NCI-H748 treated with DMSO at 0.1 percent for 48 hours (cell line): ENCODE results near the gene TRAF2.

Experiments used
- DNase-seq: peaks from one replicate; lab custom pipeline; 2025; lab: John Stamatoyannopoulos, UW

Gene TRAF2

DNA sequence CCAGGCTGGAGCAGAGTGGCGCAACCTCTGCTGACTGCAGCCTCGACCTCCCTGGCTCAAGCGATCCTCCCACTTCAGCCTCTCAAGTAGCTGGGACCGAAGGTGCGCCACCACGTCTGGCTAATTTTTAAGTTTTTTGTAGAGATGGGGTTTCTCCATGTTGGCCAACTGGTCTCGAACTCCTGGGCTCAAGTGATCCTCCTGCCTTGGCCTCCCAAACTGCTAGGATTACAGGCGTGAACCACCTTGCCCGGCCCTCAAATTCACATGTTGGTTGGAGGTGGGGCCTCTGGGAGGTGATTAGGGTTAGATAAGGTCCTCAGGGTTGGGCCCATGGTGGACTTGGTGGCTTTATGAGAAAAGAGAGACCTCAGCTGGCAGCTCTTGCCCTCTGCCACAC lies 75.8 kb downstream of the TRAF2 start:
- DNase-seq = no peak

DNA sequence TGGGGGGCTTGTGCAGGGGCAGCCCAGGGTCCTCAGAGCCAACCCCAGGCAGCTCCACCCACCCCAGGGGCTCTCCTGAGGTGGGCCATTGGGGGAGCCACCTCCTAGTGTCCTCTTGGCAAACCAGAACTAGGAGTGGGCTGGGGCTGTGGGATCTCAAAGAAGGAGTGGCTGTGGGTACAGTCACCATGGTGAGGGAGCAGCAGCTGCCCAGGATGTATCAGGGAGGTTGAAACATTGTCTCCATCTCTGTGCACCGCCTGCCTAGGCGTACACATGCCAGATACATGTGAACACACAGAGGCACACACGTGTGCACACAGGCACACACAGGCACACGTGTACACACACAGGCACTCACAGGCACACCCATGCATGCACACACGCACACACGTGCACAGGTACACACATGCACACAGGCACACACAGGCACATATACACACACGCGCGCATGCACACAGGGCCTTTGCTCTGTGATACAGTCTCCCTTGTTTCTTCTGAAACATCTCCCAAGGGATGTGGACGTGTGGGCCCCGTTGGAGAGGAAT lies 76.5 kb downstream of the TRAF2 start:
- no peak for DNase-seq

DNA sequence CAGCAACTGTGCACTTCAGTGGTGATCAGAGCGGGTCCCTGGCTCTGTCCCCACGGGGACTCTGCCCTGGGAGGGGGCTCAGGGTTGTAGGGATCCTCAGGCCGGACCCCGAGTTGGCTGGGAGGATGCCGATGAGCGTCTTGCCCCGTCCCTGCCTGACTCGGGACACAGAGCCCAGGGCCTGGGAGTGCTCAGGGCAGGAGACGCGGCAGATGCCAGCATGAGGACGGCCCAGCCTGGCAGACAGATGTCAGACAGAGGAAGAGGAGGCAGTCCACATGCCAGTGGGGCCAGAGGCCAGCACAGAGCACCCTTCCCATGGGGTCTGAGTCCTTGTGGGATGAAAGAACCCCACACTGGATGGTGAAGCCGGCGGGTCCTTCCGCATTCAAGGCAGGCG lies 77.0 kb downstream of the TRAF2 start:
- no peak for DNase-seq

DNA sequence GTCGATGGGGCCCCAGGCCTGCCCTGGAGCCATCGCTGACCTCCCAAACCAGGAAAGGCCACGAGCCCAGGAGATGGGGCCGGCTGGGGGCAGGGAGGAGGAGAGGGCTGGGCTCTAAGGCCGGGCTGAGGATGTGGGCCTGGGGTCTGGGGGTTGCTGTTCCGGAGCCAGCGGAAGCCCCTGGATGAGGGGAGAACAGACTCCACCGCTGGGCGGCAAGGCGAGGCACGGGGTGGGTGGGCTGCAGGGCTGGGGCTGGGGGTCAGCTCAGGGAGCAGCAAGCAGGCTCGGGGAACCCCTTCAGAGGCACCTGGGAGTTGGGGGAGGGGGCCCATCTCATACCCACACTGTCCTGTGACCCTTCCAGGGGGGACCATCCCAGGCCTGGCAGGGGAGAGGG lies 77.4 kb downstream of the TRAF2 start:
- DNase-seq = no peak

DNA sequence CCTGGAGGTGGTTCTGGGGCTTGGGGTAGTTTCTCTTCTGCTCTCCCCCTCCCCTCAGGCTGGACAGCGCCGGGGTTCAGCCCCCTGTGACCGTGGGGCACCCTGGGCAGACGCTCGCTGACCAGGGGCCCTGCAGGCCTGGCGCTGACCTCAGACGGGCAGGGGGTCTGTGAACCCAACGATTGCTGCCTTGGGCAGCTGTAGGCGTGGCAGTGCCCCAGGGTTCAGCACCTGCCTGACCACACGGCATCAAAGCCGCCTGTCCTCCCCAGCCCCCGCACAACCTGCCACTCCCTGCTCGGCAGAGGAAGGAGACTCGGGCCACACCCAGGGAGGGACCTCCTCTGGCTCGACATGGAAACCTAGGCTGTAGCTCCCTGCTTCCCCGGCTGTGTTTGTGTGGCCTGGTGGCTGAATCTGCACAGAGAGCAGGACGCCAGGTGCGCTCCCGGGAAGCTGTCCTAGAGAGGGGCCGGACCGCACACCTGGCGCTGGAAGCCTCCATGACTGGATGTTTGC lies 77.9 kb downstream of the TRAF2 start:
- DNase-seq = peak; percentile 10

DNA sequence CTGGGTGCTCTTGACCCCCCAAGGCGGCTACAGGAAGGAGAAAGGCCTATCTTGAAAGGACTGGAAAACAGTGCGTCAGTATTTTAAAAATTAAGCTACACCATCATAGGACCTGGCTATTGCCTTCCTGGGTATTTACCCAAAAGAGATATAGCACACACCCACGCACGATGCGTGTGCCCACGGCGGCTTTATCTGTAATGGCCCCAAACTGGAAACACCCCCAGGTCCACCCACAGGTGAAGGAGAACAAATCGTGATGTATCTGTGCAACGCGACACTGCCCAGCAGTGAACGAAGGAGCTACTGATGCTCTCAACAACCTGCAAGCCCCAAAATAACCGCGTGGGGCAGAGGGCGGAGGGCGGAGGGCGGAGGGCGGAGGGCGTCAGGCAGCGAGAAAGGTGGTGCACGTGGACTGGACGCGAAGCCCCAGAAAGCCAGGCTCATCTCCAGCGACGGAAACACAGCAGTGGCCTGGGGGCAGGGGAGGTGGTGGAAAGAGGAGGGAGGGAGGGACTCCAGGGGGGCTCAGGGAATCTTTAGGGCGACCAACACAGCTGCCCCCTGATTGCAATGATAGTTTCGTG lies 78.6 kb downstream of the TRAF2 start:
- no peak for DNase-seq

DNA sequence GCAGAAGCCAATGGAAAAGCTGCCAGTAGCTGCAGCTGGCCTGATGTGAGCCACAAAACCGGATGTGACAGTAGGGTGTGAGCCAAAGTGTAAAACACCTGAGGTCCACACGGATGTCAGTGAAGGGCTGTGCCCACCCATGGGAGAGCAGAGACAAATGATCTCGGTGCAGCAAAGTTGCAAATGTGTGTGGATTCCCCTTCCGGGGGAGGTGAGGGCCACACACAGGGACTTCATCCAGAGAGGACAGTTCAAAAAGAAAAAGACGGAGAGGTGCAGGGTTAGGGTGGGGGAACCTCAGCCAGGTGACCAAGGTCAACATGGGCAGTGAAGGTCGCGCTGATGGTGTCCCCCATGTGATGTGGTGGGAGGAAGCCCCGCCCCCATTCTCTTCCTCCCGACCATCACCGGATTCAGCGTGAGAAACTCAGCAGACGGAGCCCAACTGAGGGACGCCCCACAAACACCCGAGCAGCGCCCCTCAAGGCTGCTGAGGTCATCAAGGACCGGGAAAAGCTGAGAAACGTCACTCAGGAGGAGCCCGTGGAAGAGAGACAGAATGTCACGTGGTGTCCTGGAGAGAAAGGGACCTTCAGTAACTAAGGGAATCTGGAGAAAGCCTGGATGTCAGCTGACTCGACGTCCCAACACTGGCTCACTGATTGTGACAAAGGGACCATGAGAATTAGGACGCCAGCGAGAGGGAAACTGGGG lies 79.6 kb downstream of the TRAF2 start:
- no peak for DNase-seq

DNA sequence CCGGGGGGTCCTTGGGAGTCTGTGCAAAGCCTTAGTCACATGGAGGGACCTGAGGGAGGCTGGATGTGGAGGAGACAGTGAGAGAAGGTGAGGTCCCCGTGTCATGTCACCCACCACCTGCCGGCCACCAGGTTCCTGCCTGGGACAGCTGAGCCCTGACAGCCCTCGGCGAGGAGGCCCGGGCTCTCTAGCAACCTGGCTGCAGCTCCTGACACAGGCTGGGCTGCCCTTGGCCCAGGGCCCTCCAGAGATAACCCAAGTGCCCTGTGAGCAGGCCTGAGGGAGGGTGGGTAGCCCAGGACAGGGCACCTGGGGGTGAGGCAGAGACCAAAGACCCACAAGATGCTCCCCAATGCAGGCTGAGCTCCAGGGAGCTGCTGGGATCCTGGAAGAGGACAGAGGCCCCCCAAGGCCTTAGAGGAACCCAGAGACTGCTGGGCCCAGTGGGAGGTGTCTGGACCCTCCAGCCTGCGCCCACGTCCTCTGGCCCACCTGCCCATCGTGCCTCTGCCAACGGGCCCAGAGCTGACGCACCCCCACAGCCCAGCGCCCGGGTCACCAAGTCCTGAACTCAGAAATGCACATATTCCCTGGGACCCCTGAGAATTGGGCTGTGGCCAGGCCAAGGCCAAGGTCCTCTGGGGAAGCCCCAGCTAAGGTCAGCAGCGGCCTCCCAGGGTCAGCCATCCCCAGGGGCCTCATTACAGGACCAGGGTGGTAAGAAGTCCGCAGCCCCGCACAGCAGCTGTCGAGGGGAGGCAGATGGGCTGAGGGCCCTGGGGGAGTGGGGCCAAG lies 82.2 kb downstream of the TRAF2 start:
- DNase-seq = no peak

DNA sequence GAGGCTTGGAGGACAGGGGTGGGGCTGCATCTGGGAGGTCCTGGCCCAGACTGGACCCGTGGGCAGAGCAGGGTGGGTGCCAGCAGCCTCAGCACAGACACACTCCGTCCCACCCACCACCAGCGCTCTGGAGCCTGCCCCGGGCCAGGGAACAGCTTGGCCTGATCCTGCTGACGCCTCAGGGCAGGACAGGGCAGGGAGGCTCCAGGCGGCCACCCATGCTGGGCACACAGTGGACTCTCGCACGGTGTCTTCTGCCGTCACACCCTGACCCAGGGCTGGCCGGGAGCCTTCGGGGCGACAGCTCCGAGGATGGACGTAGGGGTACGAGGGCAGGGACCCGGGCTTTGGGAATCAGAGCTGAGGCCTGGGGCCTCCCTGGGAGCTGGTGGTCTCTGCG lies 82.8 kb downstream of the TRAF2 start:
- DNase-seq = no peak

DNA sequence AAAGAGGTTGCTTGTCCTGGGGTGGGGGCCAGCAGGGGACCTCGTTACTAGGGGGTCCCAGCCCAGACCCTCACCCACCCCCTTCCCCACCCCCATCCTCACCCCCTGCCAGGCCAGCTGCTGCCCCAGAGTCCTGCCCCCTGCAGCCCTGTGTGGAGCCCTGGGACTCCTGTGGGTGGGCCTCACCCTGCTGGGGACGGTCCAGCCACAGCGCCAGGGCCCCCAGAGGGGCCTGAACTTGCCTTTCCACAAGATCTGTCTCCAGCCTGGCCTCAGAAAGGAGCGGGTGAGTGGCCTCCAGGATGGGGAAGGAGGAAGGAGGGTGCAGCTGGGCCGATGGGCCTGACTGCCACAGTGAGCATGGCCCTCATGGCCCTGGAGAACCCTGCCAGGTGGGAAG lies 83.5 kb downstream of the TRAF2 start:
- DNase-seq = no peak

DNA sequence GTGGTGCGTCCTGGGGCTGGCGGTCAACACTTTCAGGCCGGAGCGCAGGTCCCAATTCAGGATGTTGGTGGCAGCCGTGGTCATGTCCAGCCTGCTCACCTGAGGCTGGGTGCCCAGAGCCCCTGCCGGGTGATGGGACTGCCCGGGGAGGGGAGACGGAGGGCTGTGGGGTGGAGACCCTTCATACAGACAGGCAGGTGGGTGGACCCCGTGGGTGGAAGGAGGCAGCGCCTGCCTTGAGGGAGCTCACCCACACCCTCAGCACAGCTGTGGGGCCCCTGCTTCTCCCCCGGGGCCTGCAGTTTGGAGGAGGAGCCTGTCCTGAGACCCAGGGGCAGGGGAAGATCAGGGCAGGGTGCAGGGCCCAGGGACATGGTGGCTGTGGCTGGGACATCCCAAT lies 84.0 kb downstream of the TRAF2 start:
- DNase-seq = no peak

DNA sequence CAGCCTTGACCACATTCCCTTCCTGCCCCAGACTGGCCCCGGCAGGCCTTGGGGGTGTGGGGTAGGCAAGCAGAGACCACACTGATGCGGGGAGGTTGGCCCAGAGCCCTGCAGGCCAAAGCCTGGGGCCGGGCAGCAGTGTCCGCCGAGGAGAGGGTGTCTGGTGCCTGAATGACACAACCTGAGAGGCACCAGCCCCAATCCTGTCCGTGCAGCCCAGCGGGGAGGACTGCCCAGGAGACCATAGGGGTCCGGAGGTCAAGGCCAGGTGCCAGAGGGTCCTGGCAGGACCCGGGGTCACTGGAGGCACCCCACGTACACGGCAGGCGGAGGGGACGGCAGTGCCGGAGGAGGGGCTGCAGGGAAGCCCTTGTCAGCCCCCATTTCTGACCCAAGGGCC lies 85.4 kb downstream of the TRAF2 start:
- DNase-seq = no peak

DNA sequence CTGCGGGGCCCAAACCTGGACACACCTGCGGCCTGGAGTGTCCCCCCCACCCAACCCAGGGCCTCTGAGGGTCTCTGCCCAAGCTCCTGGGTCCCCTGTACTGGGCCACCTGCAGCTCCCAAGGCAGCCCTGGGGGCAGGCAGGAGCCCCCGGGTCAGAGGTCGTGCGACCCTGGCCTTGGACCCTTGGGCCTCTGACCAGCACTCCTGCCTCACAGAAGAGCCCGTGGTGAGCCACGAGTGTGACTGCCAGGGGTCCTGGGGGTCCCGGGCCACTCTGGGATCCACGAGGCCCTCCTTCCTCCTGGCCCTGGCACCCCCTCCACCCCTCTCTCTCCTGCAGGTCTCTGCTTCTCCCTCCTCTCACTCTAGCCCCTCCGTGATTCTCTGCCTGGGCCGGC lies 86.0 kb downstream of the TRAF2 start:
- DNase-seq = no peak

DNA sequence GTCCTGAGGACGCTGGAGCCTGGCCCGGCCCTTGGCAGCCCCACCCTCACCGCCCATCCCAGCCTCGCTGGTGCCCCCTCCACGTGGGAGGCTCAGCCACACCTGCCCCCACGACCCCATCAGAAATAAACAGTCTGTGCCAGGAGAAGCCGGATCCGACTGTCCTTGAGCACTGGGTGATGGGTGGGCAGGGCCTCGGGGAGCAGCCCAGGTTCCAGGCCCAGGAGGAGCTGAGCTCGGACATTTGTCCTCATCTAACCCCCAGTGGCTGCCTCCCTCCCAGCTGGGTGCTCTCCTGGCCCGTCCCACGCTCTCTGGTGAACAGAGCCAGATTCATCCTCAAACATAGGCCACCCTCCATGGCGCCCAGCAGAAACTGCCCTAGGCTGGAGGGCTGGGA lies 86.4 kb downstream of the TRAF2 start:
- DNase-seq = no peak

DNA sequence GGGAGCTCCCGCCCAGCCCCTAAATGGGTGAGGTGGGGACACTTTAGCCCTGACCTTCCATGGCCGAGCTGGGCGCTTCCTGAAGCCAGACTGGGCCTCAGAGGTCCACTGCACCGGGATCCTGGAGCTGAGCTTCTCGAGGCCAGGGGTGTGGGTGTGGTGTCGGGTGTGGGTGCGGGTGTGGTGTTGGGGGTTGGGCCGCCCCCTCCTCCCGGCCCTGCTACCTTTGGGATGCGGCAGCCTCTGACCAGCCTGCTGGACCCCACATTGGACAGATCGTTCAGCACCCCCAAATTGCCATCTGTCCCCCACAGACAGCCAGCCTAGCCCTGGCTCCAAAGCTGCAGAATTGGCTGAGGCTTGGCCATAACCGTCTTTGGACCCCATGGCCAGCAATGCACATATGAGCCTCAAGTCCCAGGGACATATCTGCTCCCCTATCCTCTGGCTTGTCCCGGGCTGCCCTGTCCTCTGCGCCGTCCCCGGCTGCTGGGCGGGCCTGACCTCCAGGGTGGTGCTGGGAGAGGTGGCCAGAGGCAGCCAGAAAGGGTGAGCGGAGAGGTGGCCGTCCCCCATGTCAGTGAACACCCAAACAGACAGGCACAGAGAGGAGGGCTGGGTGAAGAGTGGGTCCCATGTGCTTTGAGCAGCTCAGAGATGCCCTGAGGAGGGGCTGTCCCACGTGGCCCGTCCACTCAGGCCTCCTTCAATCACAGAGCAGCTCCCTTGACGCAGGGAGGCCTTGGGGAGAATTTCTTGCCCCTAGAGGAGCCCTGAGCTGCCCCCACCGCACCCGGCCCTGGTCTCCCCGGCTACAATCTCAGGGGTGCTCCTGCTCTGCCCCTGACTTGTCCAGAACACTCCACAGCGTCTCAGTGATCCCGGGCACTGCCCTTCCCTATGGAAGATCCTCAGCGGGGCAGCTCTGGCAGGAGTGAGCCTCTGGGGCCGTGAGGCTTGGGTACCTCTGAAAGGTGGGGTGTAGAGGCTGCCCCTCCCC lies 87.6 kb downstream of the TRAF2 start:
- DNase-seq = no peak

DNA sequence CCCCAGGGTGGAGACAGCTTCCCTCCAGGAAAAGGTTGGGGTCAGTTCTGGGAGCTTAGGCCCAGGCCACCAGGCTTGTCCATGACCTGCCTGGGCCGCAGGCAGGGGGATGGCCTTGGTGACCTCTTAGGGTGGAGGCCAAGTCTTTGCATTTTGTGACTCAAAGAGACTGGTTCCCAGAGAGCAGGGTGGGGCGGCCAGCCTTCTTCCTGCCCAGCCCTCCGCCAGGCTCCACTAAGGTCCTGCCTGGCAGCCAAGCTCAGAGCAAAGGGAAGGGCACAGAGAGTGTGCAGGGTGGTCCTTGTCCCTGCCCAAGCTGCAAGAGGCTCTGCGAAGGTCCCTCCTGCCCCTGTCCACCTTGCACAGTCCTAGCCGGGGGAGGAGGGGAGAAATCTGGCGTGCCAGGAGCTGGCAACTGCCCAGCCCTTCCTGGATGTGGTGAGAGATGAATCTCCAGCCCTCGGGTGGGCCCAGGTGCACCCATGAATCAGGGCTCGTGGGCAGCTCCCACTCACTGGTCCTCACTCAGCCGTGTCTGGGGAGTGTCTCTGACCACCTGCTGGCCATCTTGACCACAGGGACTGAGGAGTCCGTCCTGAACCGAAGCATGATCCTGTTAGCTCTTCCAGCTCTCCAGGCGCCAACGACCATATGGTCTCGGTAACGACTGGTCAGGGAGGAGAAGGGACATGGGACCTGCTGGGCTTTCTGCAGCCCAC lies 88.7 kb downstream of the TRAF2 start:
- no peak for DNase-seq

DNA sequence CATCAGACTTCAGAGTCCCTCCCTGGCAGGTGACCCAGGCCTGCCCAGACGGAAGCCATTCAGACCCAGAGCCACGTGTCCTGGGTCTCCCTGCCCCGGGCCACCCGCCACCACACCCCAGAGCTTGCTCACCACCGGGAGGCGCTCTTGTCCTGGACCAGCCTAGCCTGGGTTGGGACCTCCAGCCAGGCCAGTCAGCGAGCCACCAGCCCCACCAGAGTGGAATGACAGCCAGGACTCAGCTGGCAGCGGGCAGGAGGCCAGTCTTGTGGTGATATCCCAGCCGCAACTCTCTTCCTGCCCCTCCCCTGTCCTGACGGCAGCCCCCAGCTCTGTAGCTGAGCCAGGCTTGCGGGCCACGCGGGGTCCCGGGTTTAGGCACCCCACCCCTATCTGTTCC lies 89.3 kb downstream of the TRAF2 start:
- no peak for DNase-seq
